AG04449 (cell line): ENCODE data around the gene CEP41.

Source experiments
- CTCF ChIA-PET: fragments of 350-600 bp; formaldehyde crosslinking; extraction: SDS; loops from one replicate; lab custom pipeline; 2021; ENCODE audit warnings: antibody characterized with exemption; lab: Yijun Ruan, JAX
- POLR2A ChIA-PET: fragments of 400-600, 350-600 bp; formaldehyde crosslinking; extraction: SDS; loops from one replicate; lab custom pipeline; 2020; ENCODE audit warnings: antibody characterized with exemption, inconsistent platforms; lab: Yijun Ruan, JAX
- DNase-seq: peaks from one replicate; pipeline ENCODE4 v3.0.0-alpha.2; 2010; ENCODE audit warnings: low read depth, low spot score
- H3K4me3 ChIP-seq: 2 replicates; pipeline ENCODE4 v1.5.1; 2011; ENCODE audit warnings: low read depth, mild to moderate bottlenecking, control low read depth, low read length
- CTCF ChIP-seq: IDR thresholded peaks from one replicate; pipeline ENCODE4 v1.5.1; 2011; ENCODE audit warnings: mild to moderate bottlenecking, moderate library complexity, low read length, control low read depth, inconsistent platforms; ENCODE audit not compliant: insufficient read depth; ENCODE audit errors: missing control alignments

The CEP41 gene

GRCh38 chr7:130352194-130353074 lies 88.4 kb downstream of the CEP41 start:
- DNase-seq, result no peak
- POLR2A ChIA-PET, result interaction anchor here (0.6 to 1.6 kb wide), 2 partner anchors 59 to 141 kb away, joined by 3 to 6 read pairs; partner anchors contain the start of gene CPA4
- CTCF ChIA-PET, result no interaction called here
- no peak overlapping the region; the same call in 1 of the 2 replicates for H3K4me3 ChIP-seq
- TF ChIP-seq CTCF, result no peak

GRCh38 chr7:130351791-130352090 lies 89.1 kb downstream of the CEP41 start:
- CTCF ChIA-PET, result no interaction called here
- no peak for DNase-seq
- TF ChIP-seq CTCF, result no peak
- POLR2A ChIA-PET, result interaction anchor here (1.6 kb wide), 1 partner anchor 58 kb away, joined by 6 read pairs; the partner anchor contains the start of gene CPA4
- H3K4me3 ChIP-seq, result no peak overlapping the region

- DNase-seq, result no peak
- ChIA-PET POLR2A (no interaction called here), CTCF (no interaction called here)
- H3K4me3 ChIP-seq, result no peak overlapping the region
- no peak for TF ChIP-seq CTCF
Observed at GRCh38 chr7:130350945-130351790, 89.6 kb downstream of the CEP41 start.

GRCh38 chr7:130349911-130350782 lies 90.7 kb downstream of the CEP41 start:
- ChIA-PET POLR2A (interaction anchor here (0.6 to 0.7 kb wide), 2 partner anchors 58 to 192 kb away, joined by 3 read pairs; no protein-coding TSS in a partner anchor), CTCF (interaction anchor here (1.0 to 1.2 kb wide), 2 partner anchors 17 to 81 kb away, joined by 3 read pairs; no protein-coding TSS in a partner anchor)
- DNase-seq, result no peak
- no peak overlapping the region for H3K4me3 ChIP-seq
- TF ChIP-seq CTCF, result no peak

GRCh38 chr7:130346941-130347340 lies 93.9 kb downstream of the CEP41 start:
- ChIA-PET CTCF (no interaction called here), POLR2A (no interaction called here)
- DNase-seq, result no peak
- no peak overlapping the region for H3K4me3 ChIP-seq
- TF ChIP-seq CTCF, result no peak
